GM15510 (cell line): Measurements from ENCODE around the gene KCNJ11.

ENCODE experiments used
- POLR2A ChIP-seq: IDR thresholded peaks from 3 replicates; pipeline ENCODE4 v1.6.1; 2011; ENCODE audit warnings: borderline replicate concordance; ENCODE audit not compliant: insufficient read length; ENCODE audit errors: extremely low read depth

The KCNJ11 gene

DNA sequence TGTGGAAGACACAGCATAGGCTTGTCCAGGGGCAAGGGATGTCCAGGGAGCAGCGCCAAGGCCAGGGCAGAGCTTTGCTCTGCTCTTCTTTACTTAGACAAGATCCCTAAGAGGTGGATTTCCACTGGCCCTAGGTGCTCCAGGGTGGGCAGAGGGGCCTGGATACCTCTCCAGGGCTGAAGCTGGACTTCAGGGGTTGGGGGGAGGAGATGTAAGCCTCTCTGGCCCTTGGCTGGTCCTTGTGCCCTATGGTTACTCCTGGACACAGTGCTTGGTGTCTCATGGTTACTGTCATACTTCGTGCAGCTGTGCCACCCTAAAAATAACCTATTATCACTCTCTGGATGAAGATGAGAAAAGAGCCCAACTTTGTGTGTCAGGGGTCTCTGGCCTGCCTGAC is 12.9 kb upstream of the KCNJ11 start:
- no peak for TF ChIP-seq POLR2A

DNA sequence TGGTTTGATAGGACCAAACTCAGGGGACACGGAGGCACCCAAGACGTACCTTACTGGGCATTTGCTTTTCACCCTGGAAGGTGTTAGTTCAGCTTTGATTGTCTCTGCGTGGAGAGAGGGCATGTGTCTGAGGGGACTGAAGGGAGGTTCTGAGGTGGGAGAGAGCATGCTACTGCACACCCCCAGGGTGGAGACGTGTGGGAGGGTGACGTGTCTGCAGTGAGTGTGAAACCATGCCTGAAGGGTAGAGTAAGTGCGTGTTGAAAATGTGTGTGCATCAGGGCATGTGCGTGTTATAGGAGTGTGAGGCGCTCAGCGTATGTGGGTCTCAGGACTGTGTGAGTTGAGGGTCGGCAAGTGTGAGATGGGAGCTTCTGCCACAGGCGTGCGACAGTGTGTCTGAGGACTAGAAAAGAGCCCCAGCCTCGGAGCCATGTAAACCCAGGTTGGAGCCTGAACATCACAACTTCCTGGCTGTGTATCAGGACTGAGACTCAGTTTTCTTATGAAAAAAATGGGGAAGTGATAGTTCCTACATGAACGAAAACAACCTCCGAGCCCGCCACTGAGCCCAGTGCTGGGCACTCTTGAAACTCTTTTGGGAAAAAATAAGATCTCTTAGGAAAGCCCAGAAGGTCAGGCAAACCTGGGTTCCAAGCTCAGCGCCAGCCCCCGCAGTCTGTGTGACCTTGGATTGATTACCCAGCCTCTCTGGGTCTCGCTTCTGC is 11.8 kb upstream of the KCNJ11 start:
- TF ChIP-seq POLR2A = no peak

DNA sequence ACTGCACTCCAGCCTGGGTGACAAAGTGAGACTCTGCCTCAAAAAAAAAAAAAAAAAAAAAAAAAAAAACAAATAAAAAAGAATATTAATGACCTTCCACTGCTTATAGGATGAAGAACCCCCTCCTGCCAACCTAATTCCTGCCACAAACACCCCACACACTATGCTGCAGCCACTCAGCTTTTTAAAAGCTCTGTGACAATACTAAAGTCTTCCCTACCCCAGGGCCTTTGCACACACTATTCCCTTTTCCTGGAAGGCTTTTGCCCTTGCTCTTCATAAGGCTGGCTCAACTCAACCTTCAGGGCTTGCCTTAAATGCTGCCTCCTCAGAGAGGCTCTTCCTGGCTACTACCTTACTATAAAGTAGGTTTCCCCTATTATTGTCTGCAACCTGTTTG is 10.8 kb upstream of the KCNJ11 start:
- TF ChIP-seq POLR2A = no peak

DNA sequence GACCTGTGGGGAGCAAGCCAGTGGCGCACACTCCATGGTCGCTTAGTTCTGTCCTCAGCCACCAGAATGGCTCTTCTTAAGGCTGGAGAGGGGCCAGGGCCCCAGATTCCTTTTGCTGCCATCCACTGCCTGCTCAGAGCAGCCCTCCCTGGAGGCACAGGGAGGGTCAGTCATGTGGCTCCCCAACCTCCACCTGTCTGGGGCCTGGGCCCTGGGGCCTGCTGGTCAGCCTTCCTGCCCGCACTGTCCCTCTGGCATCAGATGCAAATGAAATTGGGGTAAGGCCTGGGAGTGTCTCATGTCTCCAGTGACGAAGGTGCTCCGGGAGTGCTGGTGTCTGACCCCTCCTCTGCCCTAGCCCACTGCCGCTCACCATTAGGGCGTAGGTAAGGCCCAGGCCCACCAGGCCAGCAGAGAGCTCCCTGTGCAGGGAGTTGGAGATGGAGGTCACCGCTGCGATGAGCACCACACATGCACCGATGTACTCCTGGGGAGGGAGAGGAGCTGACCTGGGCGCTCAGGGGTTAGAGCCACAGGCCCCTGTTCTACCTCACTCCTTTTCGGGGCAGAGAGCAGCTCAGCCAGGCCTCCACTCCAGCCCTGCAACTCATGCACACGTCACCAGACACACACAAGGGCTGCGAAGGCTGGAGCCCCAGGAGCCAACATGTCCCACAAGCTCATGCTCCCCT is 9.0 kb upstream of the KCNJ11 start:
- no peak for TF ChIP-seq POLR2A

DNA sequence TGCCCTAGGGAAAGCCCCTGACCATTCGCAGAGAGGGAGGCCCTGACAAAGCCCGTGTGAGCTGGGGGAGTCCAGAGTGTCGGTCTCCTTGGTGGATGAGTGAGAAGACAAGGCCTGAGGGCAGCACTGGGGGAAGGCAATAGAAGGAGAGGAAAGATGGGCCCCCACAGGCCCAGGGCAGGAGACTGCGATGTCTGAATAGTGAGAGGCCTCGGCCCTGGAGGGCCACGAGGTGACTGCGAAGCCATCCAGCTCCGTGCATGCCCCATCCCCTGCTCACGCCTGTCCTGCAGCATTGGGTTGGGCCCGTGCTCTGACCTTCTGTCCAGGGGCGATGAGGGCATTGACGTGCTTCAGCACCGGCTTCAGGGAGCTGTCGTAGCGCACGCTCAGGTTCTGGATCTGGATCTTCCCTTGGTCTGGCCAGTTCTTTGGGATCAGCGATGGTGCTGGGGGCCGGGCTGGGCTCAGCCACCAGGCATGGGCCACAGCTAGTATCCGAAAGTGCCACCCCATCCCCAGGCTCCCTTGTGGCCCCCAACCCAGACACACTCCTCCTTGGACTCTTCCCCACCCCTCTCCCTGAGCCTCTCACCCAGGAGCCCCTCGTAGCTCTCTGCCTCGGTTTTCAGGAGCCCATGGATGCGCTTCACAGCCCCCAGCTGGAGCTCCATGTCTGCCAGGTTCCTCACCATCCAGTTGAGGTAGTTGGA is 8.3 kb upstream of the KCNJ11 start:
- no peak for TF ChIP-seq POLR2A

DNA sequence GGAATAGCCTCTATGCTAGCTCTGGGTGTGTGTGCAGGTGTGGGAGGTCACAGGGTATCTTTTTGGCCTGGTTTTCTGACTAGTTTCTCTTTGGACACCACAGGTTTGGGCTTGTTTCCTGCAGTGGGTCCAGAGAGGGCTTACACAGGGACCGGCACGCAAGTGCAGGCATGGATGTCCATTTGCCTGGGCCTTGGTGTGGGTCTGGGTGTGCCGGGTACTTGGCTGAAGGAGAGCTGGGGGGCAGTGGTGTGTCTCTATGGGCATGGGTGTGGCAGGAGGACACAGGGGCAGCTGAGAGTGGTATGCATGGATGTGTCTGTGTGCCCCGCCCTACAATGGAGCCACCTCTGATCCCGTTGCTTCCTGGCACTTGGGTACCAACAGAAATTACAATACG is 7.5 kb upstream of the KCNJ11 start:
- TF ChIP-seq POLR2A = no peak

DNA sequence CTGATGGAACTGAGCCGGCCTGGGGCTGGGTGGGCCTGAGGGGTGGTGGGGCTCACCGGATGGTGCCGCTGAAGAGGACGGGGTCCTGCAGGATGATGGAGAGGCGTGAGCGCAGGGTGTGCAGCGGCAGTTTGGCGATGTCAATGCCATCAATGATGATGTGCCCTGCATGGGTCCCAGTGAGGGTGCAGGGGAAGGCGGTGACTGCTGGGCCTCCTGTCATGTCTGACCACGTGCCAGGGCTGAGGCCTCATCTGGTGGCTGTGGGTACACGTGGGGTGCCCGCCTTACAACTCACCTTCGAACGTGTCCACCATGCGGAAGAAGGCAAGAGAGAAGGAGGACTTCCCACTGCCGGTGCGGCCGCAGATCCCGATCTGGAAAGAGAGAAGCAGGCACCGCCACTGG is 7.1 kb upstream of the KCNJ11 start:
- no peak for TF ChIP-seq POLR2A

DNA sequence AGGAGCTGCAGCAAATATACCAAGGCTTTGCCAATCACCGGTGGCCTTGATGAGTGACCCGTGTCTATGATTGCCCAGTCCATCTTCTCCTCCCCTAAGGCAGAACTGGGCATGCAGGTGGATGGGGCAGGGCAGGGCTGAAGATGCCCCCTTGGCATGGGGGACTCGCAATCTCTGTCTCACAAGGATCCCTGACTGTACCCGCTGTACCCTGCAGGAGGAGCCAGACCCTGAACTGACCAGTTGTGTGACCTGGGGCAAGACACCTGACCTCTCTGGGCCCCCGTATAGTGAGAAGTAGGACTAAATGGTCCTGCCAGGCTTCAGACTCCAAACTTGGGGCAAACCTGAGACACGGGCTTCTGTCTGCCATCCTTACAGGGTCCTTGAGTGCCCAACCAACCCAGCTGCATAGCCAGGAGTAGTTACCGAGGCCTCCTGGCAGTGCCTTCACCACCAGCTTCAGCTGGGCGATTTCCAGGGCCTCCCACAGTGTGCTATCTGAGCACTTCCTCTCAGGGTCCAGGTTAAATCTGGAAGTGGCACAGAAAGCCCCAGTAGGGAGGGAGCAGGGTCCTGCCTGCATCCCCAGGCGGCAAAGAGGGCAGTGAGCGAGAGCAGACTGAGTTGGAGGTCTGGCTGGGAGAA is 6.4 kb upstream of the KCNJ11 start:
- no peak for TF ChIP-seq POLR2A

DNA sequence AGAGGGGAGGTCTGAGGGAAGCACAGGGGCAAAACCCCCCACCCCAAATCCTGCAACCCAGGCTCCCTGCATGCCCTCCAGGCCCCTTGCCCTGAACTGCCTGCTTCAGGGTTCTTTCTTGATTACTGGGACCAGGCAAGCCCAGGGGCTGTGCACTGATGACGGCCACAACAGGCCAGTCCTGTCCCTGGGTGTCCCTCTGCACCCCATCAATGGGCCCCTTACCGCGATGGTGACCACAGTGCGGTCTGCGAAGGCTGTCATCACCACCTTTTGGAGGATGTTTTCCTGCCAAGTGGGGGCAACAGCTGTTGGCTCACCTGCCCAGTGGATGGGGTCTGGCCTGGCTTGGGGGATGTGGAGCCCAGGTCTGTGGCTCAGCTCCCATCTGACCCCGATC is 5.0 kb upstream of the KCNJ11 start:
- no peak for TF ChIP-seq POLR2A

DNA sequence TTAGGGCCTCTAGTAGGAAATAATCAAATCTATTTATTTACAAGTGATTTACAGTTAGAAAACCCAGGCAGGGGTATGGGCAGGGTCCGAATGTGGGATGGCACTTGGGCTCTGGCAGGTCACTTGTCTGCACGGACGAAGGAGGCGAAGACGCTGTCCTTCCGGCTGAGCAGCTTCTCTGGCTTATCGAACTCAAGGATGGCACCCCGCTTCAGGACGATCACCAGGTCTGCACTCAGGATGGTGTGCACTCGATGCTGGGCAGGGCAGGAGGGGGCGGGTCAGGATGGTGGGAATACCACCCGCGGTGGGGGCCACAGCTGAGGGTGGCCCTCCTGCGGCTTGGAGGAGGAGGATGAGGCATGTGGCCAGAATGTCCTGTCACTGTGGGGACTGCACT is 4.4 kb upstream of the KCNJ11 start:
- no peak for TF ChIP-seq POLR2A

DNA sequence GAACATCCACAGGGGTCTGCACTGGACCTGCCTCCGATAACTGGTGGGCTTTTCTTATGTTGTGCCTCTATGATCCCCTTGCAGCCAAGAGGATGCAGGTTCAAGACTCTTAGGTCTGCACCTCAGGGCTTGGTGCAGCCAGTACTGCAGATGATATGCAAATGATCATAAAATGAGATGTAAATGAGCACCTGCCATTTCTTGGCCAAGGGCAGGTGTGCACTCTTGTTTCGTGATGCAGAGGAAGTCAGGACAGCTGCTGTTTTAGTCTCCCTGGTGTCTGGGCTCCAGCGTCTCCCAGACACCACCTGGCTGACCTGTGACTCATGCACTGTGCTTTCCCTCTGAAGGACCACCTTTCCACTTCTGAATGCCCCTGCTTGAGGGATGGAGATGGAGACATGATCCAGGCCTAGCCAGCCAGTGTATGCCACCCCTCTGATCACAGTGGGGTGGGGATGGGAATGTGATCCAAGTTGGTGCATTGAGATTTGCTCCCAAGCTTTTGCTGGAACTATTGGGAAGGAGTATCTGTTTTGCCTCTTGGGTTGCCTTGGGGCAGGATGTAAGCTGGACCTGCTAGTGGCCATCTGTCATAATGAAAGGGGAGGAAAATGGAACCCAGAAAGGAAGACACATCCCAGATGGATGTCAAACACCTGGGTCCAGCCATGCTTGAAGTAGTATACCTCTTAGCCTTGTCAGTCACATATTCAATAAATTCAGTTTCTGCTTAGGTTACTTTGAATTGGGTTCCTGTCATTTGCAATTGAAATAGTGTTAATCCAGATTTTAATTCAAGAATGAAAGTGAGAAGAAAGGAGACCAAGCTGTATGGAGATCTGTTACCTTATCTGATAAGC is 3.3 kb upstream of the KCNJ11 start:
- no peak for TF ChIP-seq POLR2A

DNA sequence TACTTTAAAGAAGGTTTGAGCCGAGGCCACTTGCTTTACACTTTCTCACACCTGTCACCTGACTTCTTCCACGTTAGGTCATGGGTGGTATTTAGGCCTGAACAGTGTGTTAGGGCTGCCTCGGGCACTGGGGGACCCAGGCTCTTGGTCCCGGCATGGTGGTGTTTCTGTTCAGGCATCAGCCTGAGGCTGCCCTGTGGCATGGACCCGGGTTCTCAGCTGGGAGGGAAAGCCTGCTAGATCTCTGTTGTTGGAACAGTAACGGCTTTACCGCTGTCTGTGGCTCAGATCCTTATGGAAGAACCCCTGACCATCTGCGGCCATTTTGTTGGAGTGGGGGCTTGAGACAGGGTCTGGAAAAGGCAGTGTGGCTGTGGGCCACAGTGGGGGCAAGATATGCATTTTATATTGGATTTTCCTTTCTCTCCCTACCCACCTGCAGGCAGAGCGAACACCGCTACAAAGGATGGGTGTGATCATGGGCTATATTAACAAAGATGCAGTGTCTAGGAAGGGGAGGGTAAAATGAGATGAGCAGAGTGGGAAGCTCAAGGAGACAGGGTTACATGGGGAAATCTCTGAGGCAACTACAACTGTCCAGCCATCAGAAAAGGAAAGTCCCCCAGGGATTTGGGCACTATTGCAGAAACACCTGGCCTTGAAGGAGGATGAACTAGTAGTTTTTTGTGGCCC is 1.6 kb upstream of the KCNJ11 start:
- TF ChIP-seq POLR2A = no peak

DNA sequence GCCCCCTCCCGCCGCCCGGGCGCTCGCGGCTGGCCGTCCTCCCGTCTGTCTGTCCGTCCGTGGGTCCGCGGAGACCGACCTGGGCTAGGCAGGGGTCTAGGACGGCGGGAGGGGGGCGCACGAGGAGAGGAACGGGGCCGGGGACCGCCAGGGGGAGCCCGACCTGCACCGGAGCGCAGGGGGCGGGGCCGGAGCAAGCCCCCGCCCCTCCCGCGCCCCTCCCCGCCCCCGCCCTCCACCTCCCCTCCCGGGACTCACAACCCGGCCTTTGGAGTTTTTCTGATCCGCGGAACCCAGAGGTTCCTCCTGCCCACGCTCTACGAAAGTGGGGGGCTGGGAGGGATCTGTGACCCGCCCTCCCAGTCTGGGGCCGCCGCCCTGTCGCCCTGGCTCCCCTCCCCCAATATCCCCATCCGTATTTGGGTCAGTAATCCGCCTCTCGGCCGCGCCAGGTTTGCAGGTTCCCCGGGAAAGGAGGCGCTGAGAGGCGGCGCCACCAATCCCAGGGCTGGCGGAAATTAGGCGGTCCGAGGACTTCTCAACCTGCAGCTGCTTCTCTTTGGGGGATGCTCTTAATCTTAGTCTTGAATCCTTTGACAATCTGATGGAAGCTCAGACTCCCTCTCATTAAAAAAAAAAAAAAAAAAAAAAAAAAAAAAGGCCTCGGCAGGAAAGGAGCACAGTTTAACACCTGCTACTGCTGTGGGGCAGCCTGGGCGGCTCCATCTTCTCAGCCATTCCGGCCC is 925 bp upstream of the KCNJ11 start:
- no peak for TF ChIP-seq POLR2A

DNA sequence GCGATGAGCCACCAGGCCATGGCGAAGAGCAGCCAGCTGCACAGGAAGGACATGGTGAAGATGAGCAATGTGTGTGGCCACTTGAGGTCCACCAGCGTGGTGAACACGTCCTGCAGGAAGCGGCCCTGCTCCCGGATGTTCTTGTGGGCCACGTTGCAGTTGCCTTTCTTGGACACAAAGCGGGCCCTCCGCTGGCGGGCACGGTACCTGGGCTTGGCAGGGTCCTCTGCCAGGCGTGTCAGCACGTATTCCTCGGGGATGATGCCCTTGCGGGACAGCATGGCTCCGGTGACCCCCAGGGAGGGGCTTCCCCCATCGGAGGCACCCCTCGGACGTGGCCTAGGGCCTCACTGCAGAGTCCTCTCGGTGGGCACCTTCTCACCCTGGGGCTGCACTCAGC is 648 bp downstream of the KCNJ11 start:
- TF ChIP-seq POLR2A = no peak

DNA sequence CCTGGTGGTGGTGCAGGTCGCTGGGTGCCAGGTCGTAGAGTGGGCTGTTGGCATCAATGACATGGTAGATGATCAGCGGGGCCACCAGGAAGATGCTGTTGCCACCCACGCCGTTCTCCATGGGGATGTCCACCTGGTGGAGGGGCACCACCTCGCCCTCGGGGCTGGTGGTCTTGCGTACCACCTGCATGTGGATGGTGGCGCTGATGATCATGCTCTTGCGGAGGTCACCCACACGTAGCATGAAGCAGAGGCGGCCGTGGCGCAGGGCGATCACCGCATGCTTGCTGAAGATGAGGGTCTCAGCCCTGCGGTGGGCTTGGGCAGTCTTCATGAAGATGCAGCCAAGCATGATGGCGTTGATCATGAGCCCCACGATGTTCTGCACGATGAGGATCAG is 1.2 kb downstream of the KCNJ11 start:
- no peak for TF ChIP-seq POLR2A
